Measurements from ENCODE around the gene ECHS1. TPM values are rescaled to one million over a fixed set of nuclear protein-coding genes. Genes with fewer than 3 reads are reported as not detected.

ECHS1 gene
- total RNA-seq, 1 donor from 2014 or later = 103 TPM

DNA sequence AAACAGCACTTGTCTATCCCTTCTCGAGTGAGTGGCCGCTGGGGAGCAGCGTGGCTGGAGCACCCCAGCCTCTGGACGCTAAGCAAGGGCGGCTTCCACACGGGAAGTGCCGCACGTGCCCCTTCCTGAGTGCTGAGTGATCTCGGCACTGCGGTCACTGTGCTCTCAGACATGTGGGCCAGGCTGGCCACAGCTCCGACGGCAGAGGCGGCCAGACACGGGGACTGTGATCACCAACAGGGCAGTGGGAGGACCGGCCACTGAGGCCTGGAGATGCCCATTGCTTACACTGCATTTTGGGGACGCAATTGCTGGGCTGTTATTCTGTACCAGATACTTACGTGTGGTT lies 7.0 kb downstream of the ECHS1 start:
- H3K27ac Mint-ChIP-seq (ENCODE audit: unreplicated experiment) = no peak overlapping the region
- H3K27me3 Mint-ChIP-seq (ENCODE audit: low read depth) = no peaks in the 10 kb centered on the region
- H3K4me1 Mint-ChIP-seq = no peaks in the 10 kb centered on the region
- DNase-seq (ENCODE audit: low read depth, low spot score) = no peak
- H3K4me3 Mint-ChIP-seq = no peak overlapping the region
- peaks cover 19% of the 10 kb centered on the region for H3K36me3 Mint-ChIP-seq (ENCODE audit: low read depth)
- H3K9me3 Mint-ChIP-seq = no peaks in the 10 kb centered on the region
- TF ChIP-seq, protein P1, sequence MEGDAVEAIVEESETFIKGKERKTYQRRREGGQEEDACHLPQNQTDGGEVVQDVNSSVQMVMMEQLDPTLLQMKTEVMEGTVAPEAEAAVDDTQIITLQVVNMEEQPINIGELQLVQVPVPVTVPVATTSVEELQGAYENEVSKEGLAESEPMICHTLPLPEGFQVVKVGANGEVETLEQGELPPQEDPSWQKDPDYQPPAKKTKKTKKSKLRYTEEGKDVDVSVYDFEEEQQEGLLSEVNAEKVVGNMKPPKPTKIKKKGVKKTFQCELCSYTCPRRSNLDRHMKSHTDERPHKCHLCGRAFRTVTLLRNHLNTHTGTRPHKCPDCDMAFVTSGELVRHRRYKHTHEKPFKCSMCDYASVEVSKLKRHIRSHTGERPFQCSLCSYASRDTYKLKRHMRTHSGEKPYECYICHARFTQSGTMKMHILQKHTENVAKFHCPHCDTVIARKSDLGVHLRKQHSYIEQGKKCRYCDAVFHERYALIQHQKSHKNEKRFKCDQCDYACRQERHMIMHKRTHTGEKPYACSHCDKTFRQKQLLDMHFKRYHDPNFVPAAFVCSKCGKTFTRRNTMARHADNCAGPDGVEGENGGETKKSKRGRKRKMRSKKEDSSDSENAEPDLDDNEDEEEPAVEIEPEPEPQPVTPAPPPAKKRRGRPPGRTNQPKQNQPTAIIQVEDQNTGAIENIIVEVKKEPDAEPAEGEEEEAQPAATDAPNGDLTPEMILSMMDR (conservative IDR thresholded peaks at IDR 0.05) = no peak

DNA sequence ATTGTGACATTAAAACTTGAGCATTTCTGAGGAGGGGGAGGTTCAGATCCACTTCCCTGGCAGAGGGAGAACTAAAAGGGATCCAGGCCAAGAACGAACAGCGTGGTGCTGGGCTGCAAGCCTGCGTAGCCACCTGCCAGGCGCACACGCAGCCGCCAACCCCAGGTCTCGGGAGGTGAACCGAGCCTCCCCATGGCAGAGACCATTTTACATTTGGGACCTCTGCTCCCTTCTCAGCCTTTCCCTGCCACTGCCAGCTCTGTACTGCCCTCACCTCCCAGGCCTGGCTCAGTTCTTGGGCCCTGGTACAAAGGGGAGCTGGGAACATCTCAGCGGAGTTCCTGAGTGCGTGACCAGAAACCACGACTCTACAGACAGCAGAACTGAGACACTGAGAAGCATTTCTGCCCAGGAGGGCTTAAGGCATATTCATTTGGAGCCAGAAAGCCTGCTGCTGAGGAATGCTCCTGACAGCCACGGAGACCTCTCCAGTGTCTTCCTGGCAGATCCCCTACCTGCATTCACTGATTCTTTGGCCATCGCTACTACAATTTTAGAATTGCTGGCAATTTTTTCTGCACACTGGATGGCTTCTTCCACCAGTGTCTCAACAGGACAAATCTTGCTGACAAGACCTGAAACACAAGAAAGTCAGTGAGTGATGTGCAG lies 7.6 kb downstream of the ECHS1 start:
- H3K36me3 Mint-ChIP-seq (ENCODE audit: low read depth) = peaks cover 19% of the 10 kb centered on the region
- no peak for DNase-seq (ENCODE audit: low read depth, low spot score)
- no peaks in the 10 kb centered on the region for H3K4me1 Mint-ChIP-seq
- H3K4me3 Mint-ChIP-seq = no peak overlapping the region
- H3K9me3 Mint-ChIP-seq = no peaks in the 10 kb centered on the region
- no peak overlapping the region for H3K27ac Mint-ChIP-seq (ENCODE audit: unreplicated experiment)
- no peaks in the 10 kb centered on the region for H3K27me3 Mint-ChIP-seq (ENCODE audit: low read depth)
- TF ChIP-seq, protein P1 (conservative IDR thresholded peaks at IDR 0.05) = no peak

DNA sequence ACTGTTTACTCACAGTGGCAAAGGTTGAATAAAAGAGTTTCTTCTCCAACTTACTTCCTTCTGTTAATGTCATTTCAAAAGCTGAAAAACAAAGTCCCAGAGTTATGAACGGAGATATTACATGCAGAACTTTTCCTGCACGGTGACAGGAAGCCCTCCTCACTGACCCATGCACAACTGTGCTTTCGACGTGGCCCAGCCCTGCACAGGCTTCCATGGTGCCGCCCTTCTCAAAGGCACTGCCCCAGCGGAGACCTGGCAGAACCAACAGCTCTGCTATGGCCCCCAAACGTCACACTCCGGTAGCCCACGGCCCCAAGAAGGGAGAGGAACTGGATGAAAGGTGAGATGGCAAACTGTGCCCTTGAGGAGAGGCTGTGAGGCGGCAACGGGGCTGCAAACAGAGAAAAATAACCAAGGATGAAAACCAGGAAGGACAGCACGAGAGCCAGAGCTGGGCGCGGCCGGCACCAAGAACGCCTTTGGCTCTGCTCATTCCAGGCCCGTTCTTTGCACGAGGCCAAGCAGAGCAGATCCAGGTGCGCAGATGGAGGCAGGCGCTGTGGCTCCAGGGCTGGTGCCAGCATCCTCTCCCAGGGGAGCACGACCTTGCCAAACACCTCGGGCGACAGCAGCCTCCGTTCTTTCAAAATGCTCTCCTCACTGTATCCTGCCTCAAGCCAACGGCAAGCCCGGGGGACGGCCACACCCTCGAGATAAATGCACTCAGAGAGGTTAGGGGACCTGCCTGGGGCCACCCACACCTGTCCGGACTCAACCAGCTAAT lies 8.3 kb downstream of the ECHS1 start:
- TF ChIP-seq, protein P1 (conservative IDR thresholded peaks at IDR 0.05) = no peak
- Mint-ChIP-seq H3K4me3 (no peak overlapping the region), H3K27me3 (ENCODE audit: low read depth) (no peaks in the 10 kb centered on the region), H3K27ac (ENCODE audit: unreplicated experiment) (no peak overlapping the region), H3K4me1 (no peaks in the 10 kb centered on the region), H3K9me3 (no peaks in the 10 kb centered on the region), H3K36me3 (ENCODE audit: low read depth) (peaks cover 19% of the 10 kb centered on the region)
- DNase-seq (ENCODE audit: low read depth, low spot score) = no peak

DNA sequence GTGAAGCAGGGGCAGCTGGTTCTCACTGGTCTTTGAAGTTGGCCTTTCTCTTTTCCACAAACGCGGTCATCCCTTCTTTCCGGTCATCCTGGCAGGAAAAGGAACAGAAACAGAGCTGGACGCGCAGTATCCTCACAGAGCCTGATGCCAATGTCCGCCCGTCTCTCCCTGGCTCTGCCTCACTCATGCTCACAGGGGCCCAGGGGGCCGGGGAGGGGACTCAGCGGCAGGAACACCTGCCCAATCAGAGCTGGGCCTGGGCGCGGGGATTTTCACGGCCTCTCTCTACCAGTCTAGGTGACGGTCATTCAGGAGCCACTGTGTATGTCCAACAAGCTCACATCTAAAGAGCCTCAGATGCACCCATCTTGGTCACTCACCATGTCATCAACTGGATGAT lies 10.3 kb downstream of the ECHS1 start:
- Mint-ChIP-seq H3K36me3 (ENCODE audit: low read depth) (peaks cover 16% of the 10 kb centered on the region), H3K4me1 (no peaks in the 10 kb centered on the region), H3K27ac (ENCODE audit: unreplicated experiment) (no peak overlapping the region), H3K9me3 (no peaks in the 10 kb centered on the region), H3K4me3 (no peak overlapping the region), H3K27me3 (ENCODE audit: low read depth) (no peaks in the 10 kb centered on the region)
- no peak for DNase-seq (ENCODE audit: low read depth, low spot score)
- TF ChIP-seq, protein P1 (conservative IDR thresholded peaks at IDR 0.05) = no peak

DNA sequence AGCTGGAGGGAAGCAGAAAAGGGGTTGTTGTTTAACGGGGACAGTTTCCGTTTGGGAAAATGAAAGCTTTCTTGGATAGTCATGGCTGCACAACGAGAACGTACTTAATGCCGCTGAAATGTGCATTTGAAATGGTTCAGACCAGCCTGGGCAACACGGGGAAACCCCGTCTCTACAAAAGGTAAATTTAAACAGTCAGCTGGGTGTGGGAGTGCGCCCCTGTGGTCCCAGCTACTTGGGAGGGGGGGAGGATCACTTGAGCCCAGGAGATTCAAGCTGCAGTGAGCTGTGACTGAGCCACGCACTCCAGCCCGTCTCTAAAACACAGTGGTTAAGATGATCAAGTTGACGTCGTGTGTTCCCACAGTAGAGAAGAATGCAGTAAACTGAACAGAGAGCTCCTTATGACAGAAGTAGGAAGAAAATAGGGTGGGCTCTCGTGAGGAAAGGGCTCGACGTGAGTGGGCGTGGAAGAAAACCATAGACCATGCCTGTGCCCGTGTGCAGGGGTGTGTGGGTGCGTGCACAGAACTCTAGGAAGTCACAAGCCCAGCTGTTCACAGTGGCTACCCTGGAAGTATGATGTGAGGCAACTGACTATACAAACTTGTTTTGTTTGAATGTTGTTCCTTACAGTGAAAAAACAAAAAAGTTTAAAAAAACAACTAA lies 11.2 kb downstream of the ECHS1 start:
- Mint-ChIP-seq H3K9me3 (no peaks in the 10 kb centered on the region), H3K36me3 (ENCODE audit: low read depth) (peaks cover 14% of the 10 kb centered on the region), H3K4me1 (no peaks in the 10 kb centered on the region), H3K4me3 (no peak overlapping the region), H3K27ac (ENCODE audit: unreplicated experiment) (no peak overlapping the region), H3K27me3 (ENCODE audit: low read depth) (no peaks in the 10 kb centered on the region)
- TF ChIP-seq, protein P1 (conservative IDR thresholded peaks at IDR 0.05) = no peak
- DNase-seq (ENCODE audit: low read depth, low spot score) = no peak

Measured in neural crest cell (in vitro differentiated cells).